IMR-90 (cell line): Measurements from ENCODE around the gene SLC4A2. TPM values are rescaled to one million over a fixed set of nuclear protein-coding genes. Genes with fewer than 3 reads are reported as not detected.

Experiments used
- ATAC-seq: fragments of 200-7000 bp; cut with Tn5 transposase; 2 replicates; pipeline ENCODE4 v1.9.1; 2020; ENCODE audit warnings: low read depth, mild to moderate bottlenecking, moderate library complexity
- BruUV-seq: library from RNA; stranded (reverse); fragments of 400-500 nt; replicated peaks from 2 replicates; lab custom pipeline; 2021; lab: Mats Ljungman, UMichigan
- CTCF ChIA-PET: fragments of 300-600 bp; formaldehyde crosslinking; extraction: SDS; loops from one replicate; lab custom pipeline; 2021; ENCODE audit warnings: antibody characterized with exemption; lab: Yijun Ruan, JAX
- POLR2A ChIA-PET: fragments of 300-600 bp; sonication (Branson Sonifier 250); formaldehyde crosslinking; loops from one replicate; lab custom pipeline; 2022; ENCODE audit warnings: antibody characterized with exemption; ENCODE audit not compliant: unreplicated experiment; lab: Charles Lee
- DNase-seq: peaks from one replicate; pipeline ENCODE4 v3.0.0; 2013
- H2AFZ ChIP-seq: replicated peaks from 2 replicates; pipeline ENCODE3; 2013; ENCODE audit warnings: low read length, mild to moderate bottlenecking; ENCODE audit not compliant: poor library complexity
- H2AK5ac ChIP-seq: 2 replicates; pipeline ENCODE4 v1.6.1; 2013; ENCODE audit warnings: low read depth, low read length, inconsistent platforms
- H2AK9ac ChIP-seq: replicated peaks from 2 replicates; pipeline ENCODE3; 2013; ENCODE audit warnings: mild to moderate bottlenecking, low read depth, low read length, moderate library complexity; ENCODE audit not compliant: poor library complexity
- H2BK120ac ChIP-seq: 2 replicates; pipeline ENCODE4 v1.6.1; 2013; ENCODE audit warnings: low read depth, low read length, inconsistent platforms
- H2BK15ac ChIP-seq: 3 replicates; pipeline ENCODE4 v1.6.1; 2013; ENCODE audit warnings: low read depth, low read length, inconsistent platforms
- H2BK20ac ChIP-seq: 2 replicates; pipeline ENCODE4 v1.6.1; 2013; ENCODE audit warnings: low read depth, mild to moderate bottlenecking, inconsistent platforms, low read length, moderate library complexity
- H2BK5ac ChIP-seq: 2 replicates; pipeline ENCODE4 v1.6.1; 2013; ENCODE audit warnings: mild to moderate bottlenecking, low read depth, low read length, inconsistent platforms; ENCODE audit not compliant: poor library complexity, severe bottlenecking
- H3K14ac ChIP-seq: replicated peaks from 2 replicates; pipeline ENCODE4 v1.6.1; 2013; ENCODE audit warnings: low read depth, low read length, inconsistent platforms
- H3K18ac ChIP-seq: 2 replicates; pipeline ENCODE4 v1.6.1; 2013; ENCODE audit warnings: low read depth, low read length, control low read depth
- H3K23ac ChIP-seq: 2 replicates; pipeline ENCODE4 v1.6.1; 2013; ENCODE audit warnings: low read depth, low read length, inconsistent platforms
- H3K27ac ChIP-seq: 2 replicates; pipeline ENCODE4 v1.5.1; 2013; ENCODE audit warnings: mild to moderate bottlenecking, control low read depth, low read length; ENCODE audit not compliant: insufficient read depth
- H3K27me3 ChIP-seq: 2 replicates; pipeline ENCODE4 v1.6.1; 2013; ENCODE audit warnings: low read length; ENCODE audit not compliant: control insufficient read depth, insufficient read depth
- H3K36me3 ChIP-seq: 2 replicates; pipeline ENCODE4 v1.6.1; 2013; ENCODE audit warnings: low read length, mixed read lengths; ENCODE audit not compliant: control insufficient read depth, insufficient read depth
- H3K4ac ChIP-seq: 2 replicates; pipeline ENCODE4 v1.6.1; 2013; ENCODE audit warnings: low read depth, low read length, inconsistent platforms
- H3K4me1 ChIP-seq: 2 replicates; pipeline ENCODE4 v1.6.1; 2013; ENCODE audit warnings: low read length, mixed read lengths; ENCODE audit not compliant: control insufficient read depth, insufficient read depth
- H3K4me2 ChIP-seq: 2 replicates; pipeline ENCODE4 v1.6.1; 2013; ENCODE audit warnings: low read depth, mild to moderate bottlenecking, control low read depth, low read length, moderate library complexity
- H3K4me3 ChIP-seq: 2 replicates; pipeline ENCODE4 v1.5.1; 2013; ENCODE audit warnings: low read depth, mild to moderate bottlenecking, control low read depth, low read length, moderate library complexity; ENCODE audit not compliant: insufficient read depth
- H3K56ac ChIP-seq: 2 replicates; pipeline ENCODE4 v1.6.1; 2013; ENCODE audit warnings: low read length, inconsistent platforms; ENCODE audit not compliant: insufficient read depth; ENCODE audit errors: extremely low read depth
- H3K79me1 ChIP-seq, 2 experiments: 2 replicates each; pipeline ENCODE4 v1.6.1; 2013; ENCODE audit warnings: low read length in 2 of 2, inconsistent platforms in 1 of 2, low read depth in 1 of 2
- H3K9ac ChIP-seq: 2 replicates; pipeline ENCODE4 v1.6.1; 2013; ENCODE audit warnings: low read depth, low read length, control low read depth
- H3K9me1 ChIP-seq: 2 replicates; pipeline ENCODE4 v1.6.1; 2013; ENCODE audit warnings: low read length, inconsistent platforms; ENCODE audit not compliant: insufficient read depth
- H3K9me3 ChIP-seq: 2 replicates; pipeline ENCODE4 v1.6.1; 2013; ENCODE audit warnings: low read length; ENCODE audit not compliant: control insufficient read depth, insufficient read depth
- H4K20me1 ChIP-seq: 2 replicates; pipeline ENCODE4 v1.6.1; 2013; ENCODE audit warnings: low read length, inconsistent platforms; ENCODE audit not compliant: insufficient read depth
- H4K5ac ChIP-seq: 2 replicates; pipeline ENCODE4 v1.6.1; 2013; ENCODE audit warnings: mild to moderate bottlenecking, low read depth, low read length, control low read depth
- H4K8ac ChIP-seq, 2 experiments: 2 replicates each; pipeline ENCODE4 v1.6.1; 2013; ENCODE audit warnings: low read depth in 2 of 2, low read length in 2 of 2, control low read depth in 1 of 2, inconsistent platforms in 1 of 2
- H4K91ac ChIP-seq: 2 replicates; pipeline ENCODE4 v1.6.1; 2013; ENCODE audit warnings: low read depth, low read length, inconsistent platforms; ENCODE audit not compliant: insufficient read depth
- CHD1 ChIP-seq: IDR thresholded peaks from 2 replicates; pipeline ENCODE4 v1.6.1; 2012; ENCODE audit warnings: low read depth, low read length, improper control_type of control experiment
- CTCF ChIP-seq: conservative IDR thresholded peaks from 2 replicates; pipeline ENCODE4 v1.5.1; 2012; ENCODE audit warnings: mild to moderate bottlenecking, low read depth, low read length, improper control_type of control experiment
- FOS ChIP-seq: fragments of 150-350 bp; IDR thresholded peaks from 2 replicates; pipeline ENCODE4 v1.6.1; 2016; ENCODE audit warnings: low read depth, low read length
- MAFK ChIP-seq: IDR thresholded peaks from 2 replicates; pipeline ENCODE4 v1.6.1; 2012; ENCODE audit warnings: low read depth, low read length, improper control_type of control experiment
- MAZ ChIP-seq: IDR thresholded peaks from 2 replicates; pipeline ENCODE4 v1.6.1; 2012; ENCODE audit warnings: low read depth, mild to moderate bottlenecking, low read length, improper control_type of control experiment, moderate library complexity, borderline replicate concordance
- SMC3 ChIP-seq: fragments of 150-350 bp; IDR thresholded peaks from 2 replicates; pipeline ENCODE4 v1.6.1; 2016; ENCODE audit warnings: low read depth, mild to moderate bottlenecking, antibody characterized with exemption, low read length, moderate library complexity
- WGBS, 2 experiments: methylation state at CpG; one replicate each; pipeline versions ENCODE4 v1.1.5 to v1.1.7; 2013; ENCODE audit warnings: missing lambda C conversion rate in 2 of 2; ENCODE audit not compliant: insufficient read length in 1 of 2; ENCODE audit errors: extremely low coverage in 2 of 2; 5-methylcytosine and 5-hydroxymethylcytosine counted together
- dilution Hi-C: fragments of 300-500 bp; cut with HindIII; formaldehyde crosslinking; loops from one replicate; pipeline ENCODE4 v1.14.3; 2018; ENCODE audit warnings: low sequenced_read_pairs; ENCODE audit not compliant: unreplicated experiment
- in situ Hi-C: fragments of 300-500 bp; cut with MboI; formaldehyde crosslinking; loops from 3 replicates; pipeline ENCODE4 v1.14.3; 2019; ENCODE audit warnings: low sequenced_read_pairs, inconsistent platforms, mixed read lengths
- intact Hi-C: fragments of 100-400 bp; cut with micrococcal nuclease; formaldehyde crosslinking; loops from 2 replicates; pipeline ENCODE4 v1.10.0; 2022
- polyA plus RNA-seq, 3 experiments: library from polyadenylated mRNA; depleted of rRNA; stranded (reverse); fragments of >200 nt; gene quantifications; 2 replicates each; pipeline ENCODE4 v1.2.3, GENCODE V29; 2012; ENCODE audit warnings: low replicate concordance in 1 of 3
- total RNA-seq: library from RNA; depleted of rRNA; stranded (reverse); fragments of >200 nt; gene quantifications from 2 replicates; pipeline ENCODE4 v1.2.3, GENCODE V29; 2012

SLC4A2 gene
- total and polyA plus RNA-seq, 2 of the 4 experiments (the other 2 are of a cell fraction), result 29.6 to 91.0 TPM

DNA sequence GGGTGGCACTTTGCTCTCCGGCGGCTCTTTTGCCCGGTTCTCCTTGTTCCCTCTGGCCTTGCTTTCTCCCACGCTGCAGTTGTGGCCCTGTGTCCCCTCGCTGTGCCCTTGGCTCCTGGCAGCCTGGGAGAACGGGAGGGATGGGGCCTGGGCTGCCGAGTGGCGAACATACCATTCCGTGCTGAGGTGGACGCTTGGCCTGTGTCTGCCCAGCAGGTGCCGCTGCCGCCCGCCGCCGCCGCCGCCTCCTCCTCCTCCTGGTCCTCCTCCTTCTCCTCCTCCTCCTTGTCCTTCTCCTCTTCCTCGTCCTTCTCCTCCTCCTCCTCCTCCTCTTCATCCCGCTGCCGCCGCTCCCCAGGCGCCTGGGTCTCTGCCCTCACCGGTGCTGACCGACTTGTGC, 62.9 kb downstream of the SLC4A2 start:
- 85% methylated on average over 7 of the region's 24 CpGs; no CpG with 5 or more reads in 1 of the 2 experiments for WGBS, 2 experiments
- Histone ChIP-seq H4K20me1 (peaks cover 36% of the 10 kb centered on the region), H3K9ac (no peak overlapping the region), H4K8ac (no peak overlapping the region), H2BK15ac (no peak overlapping the region), H3K23ac (no peak overlapping the region), H3K14ac (no peak overlapping the region), H3K4me3 (no peak overlapping the region), H2BK5ac (no peak overlapping the region), H3K27ac (no peak overlapping the region), H2AK9ac (no peak overlapping the region), H3K18ac (no peak overlapping the region), H2BK20ac (no peak overlapping the region), H3K56ac (no peak overlapping the region), H3K9me1 (no peaks in the 10 kb centered on the region), H3K4me2 (no peak overlapping the region), H3K79me1 (peaks cover 14 to 39% of the 10 kb centered on the region in 2 experiments), H3K4ac (no peak overlapping the region), H2AK5ac (no peak overlapping the region), H2BK120ac (no peak overlapping the region), H4K91ac (no peak overlapping the region), H3K9me3 (no peaks in the 10 kb centered on the region), H3K27me3 (no peaks in the 10 kb centered on the region), H3K4me1 (no peaks in the 10 kb centered on the region), H4K5ac (no peak overlapping the region), H3K36me3 (peaks cover 73% of the 10 kb centered on the region), H2AFZ (no peak overlapping the region)
- no peak for ATAC-seq
- no peak for TF ChIP-seq CTCF
- TF ChIP-seq MAZ, result no peak
- TF ChIP-seq FOS, result no peak
- TF ChIP-seq SMC3, result no peak
- TF ChIP-seq CHD1, result no peak
- no peak for TF ChIP-seq MAFK
- intact Hi-C loops, result loop anchor here (5.0 kb wide), 1 partner anchor 180 kb away; no protein-coding TSS in a partner anchor
- no peak for DNase-seq
- ChIA-PET CTCF (no interaction called here), POLR2A (no interaction called here)
- no TSS peak for BruUV-seq
- in situ Hi-C loops, result loop anchor here (10.0 to 25.0 kb wide), 2 partner anchors 183 to 335 kb away; no protein-coding TSS in a partner anchor
- dilution Hi-C loops, result no loop called here
